NCI-H2107 (cell line): ENCODE results near the gene SVEP1.
"Not testable (repeated sequence)": the region's sequence is repeated elsewhere in the genome, so short reads cannot be mapped to it uniquely, and the experiment has no call there.

Source experiments
- DNase-seq: peaks from one replicate; lab custom pipeline; 2025; lab: John Stamatoyannopoulos, UW

SVEP1 gene

GRCh38 chr9:110444911-110445310 is 134.6 kb downstream of the SVEP1 start:
- no peak for DNase-seq

DNA sequence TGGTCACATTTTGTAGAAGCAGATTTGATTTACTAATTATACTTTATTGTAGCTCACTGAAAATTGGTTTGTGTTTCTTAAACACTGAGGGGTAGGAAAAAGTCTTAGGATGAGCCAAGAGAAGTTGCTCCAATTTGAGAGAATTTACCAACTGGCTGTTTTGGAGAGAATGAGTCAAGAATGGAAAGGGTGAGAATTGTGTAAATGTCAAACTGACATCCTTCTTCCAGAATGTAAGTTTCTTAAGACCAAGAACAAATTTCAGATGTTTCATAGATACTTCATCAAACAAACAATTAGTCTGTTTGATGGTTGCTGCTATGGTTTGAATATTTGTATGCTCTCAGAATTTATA is 135.7 kb downstream of the SVEP1 start:
- no peak for DNase-seq

GRCh38 chr9:110443146-110443865 is 136.2 kb downstream of the SVEP1 start:
- no peak for DNase-seq

GRCh38 chr9:110440796-110441195 is 138.7 kb downstream of the SVEP1 start:
- no peak for DNase-seq

GRCh38 chr9:110440172-110440571 is 139.4 kb downstream of the SVEP1 start:
- no peak for DNase-seq

GRCh38 chr9:110432253-110432652 is 147.3 kb downstream of the SVEP1 start:
- DNase-seq = no peak

DNA sequence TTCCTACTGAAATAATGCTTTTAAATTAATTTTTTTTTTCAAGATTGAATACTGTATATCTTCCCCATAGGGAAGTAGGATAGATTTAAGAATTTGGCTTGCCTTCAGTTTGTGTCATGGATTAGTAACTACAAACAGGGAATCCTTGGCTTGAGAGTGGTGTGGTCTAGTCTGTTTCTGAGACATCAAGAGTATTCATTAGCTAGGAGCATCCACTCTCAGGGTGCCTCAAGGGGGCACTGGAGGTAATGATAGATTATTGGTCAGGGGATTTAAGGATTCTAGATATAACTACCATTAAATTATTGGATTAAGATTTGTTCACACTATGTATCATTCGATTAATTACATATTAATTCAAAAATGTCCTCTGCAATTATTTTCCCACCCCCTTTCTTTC is 150.1 kb downstream of the SVEP1 start:
- DNase-seq = no peak

DNA sequence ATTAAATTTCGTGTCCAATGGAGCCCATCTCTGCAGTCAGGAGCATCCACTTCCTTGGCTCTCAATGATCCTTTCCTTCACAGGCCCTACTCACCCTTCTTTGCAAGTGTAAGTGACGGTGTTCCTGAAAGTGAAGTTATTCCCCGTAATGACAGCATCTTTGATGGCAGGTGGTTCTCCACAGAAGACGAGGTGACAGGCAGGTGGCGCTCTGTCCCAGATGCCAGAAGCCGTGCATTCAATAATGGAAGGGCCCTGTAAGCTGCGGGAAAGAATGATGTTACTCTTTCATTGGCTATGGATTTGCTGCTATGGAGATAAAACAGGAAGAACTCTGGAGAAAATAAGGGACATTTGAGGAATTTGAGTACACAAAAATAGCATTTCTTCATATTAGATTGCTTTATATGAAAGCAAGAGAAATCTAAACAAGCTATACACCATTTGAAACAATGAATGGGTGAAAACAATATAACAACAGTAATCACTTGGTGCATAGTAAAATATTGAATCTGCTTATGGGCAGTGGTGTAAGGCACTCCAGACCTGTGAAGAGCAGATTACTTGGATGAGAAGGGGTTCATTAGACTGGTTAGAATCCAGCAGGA is 151.9 kb downstream of the SVEP1 start:
- DNase-seq = no peak

DNA sequence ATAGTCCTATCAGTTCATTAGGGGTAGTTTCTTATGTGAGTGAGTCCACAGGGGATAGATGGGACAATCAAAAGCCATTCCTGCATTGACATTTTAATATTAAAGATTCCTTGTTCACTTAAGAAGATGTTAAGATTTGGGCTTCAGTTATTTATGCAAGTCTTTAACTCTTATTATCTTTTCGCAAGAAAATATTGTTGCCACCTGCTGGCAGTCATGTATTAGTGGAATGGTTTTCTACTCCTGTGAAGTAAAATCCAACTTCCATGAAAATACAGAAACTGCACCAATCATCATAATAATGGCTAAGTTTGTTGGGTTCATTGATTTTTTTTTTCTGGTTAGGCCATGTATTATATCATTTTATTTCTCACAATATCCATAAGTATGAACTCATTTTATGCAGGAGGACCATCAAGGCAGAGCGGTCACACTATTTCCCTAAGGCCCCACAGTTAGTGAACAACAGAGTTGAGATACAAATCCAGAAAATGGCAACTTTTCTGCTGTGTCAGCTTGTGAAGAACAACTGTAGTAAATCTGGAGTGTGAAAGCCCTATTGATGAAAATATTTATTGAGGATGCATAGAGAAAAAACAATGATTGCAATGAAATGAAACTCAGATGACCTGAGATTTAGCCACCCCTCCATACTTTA is 153.4 kb downstream of the SVEP1 start:
- no peak for DNase-seq

DNA sequence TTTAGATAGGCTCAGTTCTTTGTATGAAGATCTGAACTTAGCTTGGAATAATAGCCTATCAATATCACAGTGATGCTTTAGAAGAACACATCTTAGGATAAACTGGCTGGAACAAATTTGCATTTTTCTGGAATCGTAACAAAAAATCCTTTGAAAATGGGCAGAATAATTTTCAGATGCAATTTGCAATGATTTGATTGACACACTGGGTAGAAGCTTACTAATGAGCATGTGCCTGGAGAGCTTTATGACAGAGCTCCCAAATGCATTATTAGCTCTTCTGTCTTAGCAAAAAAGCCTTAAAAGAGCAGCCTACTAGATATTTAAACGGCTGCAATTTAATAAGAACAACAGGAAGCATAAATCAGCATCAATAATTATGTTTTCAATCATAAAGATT is 165.1 kb downstream of the SVEP1 start:
- DNase-seq = no peak

DNA sequence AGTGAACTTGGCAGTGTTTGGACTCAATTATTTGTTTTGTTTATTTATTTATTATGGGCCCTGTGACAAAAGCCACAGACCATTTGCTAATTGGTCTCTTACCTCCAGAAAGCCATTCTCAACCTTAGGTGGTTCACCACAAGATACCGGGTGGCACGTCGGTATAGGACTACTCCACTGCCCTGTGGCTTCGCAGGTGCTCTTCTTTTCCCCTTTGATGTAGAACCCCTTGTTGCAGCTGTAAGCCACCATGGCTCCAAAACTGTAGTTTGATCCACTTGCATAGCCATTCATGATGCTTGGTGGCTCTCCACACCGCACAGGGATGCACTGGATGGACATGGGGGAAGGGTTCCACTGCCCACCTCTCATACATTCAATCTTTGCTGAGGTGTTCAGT is 168.6 kb downstream of the SVEP1 start:
- DNase-seq = no peak

- no peak for DNase-seq
These were observed 170.9 kb downstream of the SVEP1 start for GRCh38 chr9:110408598-110408997.

- no peak for DNase-seq
These were observed 173.6 kb downstream of the SVEP1 start for GRCh38 chr9:110405858-110406443.

DNA sequence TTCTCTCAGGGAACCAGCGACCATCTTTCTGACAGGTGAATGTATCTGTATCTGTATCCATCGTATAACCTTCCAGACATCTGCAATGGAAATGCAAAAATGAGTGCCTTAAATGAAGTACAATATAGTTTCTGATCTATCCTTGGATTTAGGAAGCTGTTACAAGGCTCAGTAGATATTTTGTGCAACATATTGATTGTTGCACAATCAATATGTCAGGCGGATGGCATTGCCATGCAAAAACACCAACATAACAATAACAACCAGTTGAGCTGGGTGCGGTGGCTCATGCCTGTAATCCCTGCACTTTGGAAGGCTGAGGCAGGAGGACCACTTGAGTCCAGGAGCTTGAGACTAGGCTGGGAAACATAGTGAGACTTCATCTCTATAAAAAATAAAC is 175.1 kb downstream of the SVEP1 start:
- DNase-seq = no peak

- DNase-seq = no peak
These were observed 179.6 kb downstream of the SVEP1 start for GRCh38 chr9:110399983-110400382.

DNA sequence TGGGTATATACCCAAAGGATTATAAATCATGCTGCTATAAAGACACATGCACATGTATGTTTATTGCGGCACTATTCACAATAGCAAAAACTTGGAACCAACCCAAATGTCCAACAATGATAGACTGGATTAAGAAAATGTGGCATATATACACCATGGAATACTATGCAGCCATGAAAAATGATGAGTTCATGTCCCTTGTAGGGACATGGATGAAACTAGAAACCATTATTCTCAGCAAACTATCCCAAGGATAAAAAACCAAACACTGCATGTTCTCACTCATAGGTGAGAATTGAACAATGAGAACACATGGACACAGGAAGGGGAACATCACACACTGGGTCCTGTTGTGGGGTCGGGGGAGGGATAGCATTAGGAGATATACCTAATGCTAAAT is 180.5 kb downstream of the SVEP1 start:
- DNase-seq = not testable (repeated sequence)

DNA sequence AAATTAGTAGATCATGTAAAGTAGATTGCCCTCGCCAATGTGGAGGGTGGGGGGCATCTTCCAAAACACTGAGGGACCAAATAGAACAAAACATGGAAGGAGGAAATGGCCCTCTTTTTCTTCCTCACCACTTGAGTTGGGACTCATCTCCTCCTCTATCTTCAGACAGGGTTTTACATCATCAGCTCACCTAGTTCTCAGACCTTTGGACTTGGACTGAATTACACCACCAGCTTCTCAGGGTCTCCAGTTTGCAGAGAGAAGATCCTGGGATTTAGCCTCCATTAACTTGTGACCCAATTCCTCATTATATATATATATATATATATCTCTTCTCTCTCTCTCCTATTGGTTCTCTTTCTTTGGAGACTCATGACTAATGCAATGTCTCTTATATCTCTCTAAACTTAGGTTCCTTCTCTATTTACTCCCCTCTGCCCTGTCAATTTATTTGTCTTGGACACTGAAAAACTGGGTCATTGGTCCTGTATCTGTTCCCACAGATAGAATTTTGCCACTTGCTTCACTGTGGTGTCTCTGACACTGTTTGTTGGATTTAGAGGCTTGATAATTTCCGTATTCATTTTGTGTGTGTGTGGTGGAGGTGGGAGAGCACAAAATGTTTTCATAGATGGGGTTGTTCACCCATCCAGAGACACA is 187.6 kb downstream of the SVEP1 start:
- DNase-seq = no peak

DNA sequence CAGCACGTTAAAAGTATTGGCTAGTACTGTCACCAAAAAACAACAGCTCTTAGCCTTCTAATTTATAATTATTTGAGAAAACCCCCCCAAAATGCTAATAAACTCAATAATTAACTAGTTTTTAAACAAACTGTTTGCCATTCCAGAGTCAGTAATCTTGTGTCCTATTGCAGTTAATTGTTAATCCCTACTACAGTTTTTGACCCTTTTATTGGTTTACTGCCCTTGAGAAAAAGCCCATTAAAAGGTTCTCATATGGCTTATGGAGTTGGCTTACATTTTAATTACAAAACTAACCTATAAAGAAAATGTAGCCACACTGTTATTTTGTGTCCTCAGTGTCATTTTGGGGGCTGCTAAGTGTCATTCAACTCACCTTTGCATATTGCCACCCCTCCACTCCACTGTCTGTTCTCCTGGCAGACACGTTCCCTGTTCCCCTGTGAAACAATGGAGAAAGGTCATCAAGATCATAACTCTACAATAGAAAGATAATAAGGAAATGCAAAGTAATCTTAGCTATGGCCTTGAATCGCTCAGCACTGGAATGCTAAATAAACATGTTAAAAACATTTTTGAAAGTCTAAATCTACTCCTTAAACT is 190.3 kb downstream of the SVEP1 start:
- DNase-seq = no peak

DNA sequence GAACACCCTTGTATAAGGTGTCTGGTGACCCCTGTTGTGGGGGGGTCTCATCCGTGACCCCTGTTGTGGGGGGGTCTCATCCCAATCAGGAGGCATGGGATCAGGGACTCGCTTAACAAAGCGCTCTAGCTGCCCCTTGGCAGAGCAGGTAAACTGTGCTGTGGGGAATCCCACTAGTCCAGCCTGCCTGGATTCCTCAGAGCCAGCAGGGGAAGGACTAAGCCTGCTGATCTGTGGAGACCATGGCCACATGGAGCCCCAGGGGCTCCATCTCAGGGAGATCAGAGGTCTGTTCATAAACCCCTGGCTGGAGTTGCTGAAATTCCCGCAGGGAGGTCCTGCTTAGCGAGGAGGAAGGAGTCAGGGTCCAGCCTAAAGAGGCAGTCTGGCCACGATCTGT is 196.1 kb downstream of the SVEP1 start:
- DNase-seq = no peak

- DNase-seq = no peak
These were observed 196.8 kb downstream of the SVEP1 start for GRCh38 chr9:110382731-110383130.

- DNase-seq = no peak
These were observed 208.0 kb downstream of the SVEP1 start for GRCh38 chr9:110371411-110372007.

GRCh38 chr9:110370315-110370714 is 209.2 kb downstream of the SVEP1 start:
- no peak for DNase-seq
